GM23338 (cell line): ENCODE data around the gene LOXL4. TPM values are rescaled to one million over a fixed set of nuclear protein-coding genes. Genes with fewer than 3 reads are reported as not detected.

Source experiments
- ATAC-seq: fragments of 200-7000 bp; cut with Tn5 transposase; 3 replicates; pipeline ENCODE4 v1.9.1; 2020
- DNase-seq: peaks from one replicate; pipeline ENCODE4 v3.0.0-alpha.2; 2015; ENCODE audit warnings: low spot score
- H2AFZ ChIP-seq: fragments of 200-600 bp; sonication (generic); 2 replicates; pipeline ENCODE4 v1.8.0; 2016; ENCODE audit warnings: antibody characterized with exemption, mild to moderate bottlenecking, moderate library complexity
- H3F3A ChIP-seq: fragments of 200-600 bp; sonication (generic); replicated peaks from 2 replicates; pipeline ENCODE4 v1.8.0; 2017; ENCODE audit warnings: antibody characterized with exemption, mixed run types, low read depth
- H3K27ac ChIP-seq: fragments of 200-600 bp; sonication (generic); 2 replicates; pipeline ENCODE4 v1.6.1; 2016; ENCODE audit warnings: low read depth
- H3K27me3 ChIP-seq: fragments of 200-600 bp; sonication (generic); 2 replicates; pipeline ENCODE4 v1.8.0; 2016; ENCODE audit warnings: mild to moderate bottlenecking, mixed run types, moderate library complexity; ENCODE audit not compliant: insufficient read depth
- H3K36me3 ChIP-seq: fragments of 200-600 bp; sonication (generic); 2 replicates; pipeline ENCODE4 v1.8.0; 2016; ENCODE audit warnings: mild to moderate bottlenecking; ENCODE audit not compliant: insufficient read depth
- H3K4me1 ChIP-seq: fragments of 200-600 bp; sonication (generic); 2 replicates; pipeline ENCODE4 v1.8.0; 2016; ENCODE audit warnings: mild to moderate bottlenecking, moderate library complexity; ENCODE audit not compliant: insufficient read depth
- H3K4me2 ChIP-seq: fragments of 200-600 bp; sonication (generic); 2 replicates; pipeline ENCODE4 v1.7.1; 2017; ENCODE audit warnings: mixed run types
- H3K4me3 ChIP-seq: fragments of 200-600 bp; sonication (generic); 2 replicates; pipeline ENCODE4 v1.6.1; 2016; ENCODE audit warnings: mixed run types
- H3K79me2 ChIP-seq: fragments of 200-600 bp; sonication (generic); replicated peaks from 2 replicates; pipeline ENCODE4 v1.8.0; 2017; ENCODE audit warnings: mild to moderate bottlenecking; ENCODE audit not compliant: insufficient read depth
- H3K9me2 ChIP-seq: fragments of 200-600 bp; sonication (generic); 2 replicates; pipeline ENCODE4 v1.8.0; 2017; ENCODE audit not compliant: insufficient read depth
- H4K20me1 ChIP-seq: fragments of 200-600 bp; sonication (generic); replicated peaks from 2 replicates; pipeline ENCODE4 v1.8.0; 2017; ENCODE audit warnings: mild to moderate bottlenecking; ENCODE audit not compliant: insufficient read depth
- H3K27ac Mint-ChIP-seq: 2 replicates; pipeline ENCODE4 v1.8.0; 2020; ENCODE audit warnings: inconsistent platforms, mild to moderate bottlenecking, moderate library complexity, mixed read lengths
- H3K27me3 Mint-ChIP-seq: 3 replicates; pipeline ENCODE4 v1.8.0; 2022; ENCODE audit warnings: low read depth, mild to moderate bottlenecking, moderate library complexity, mixed read lengths, inconsistent platforms; ENCODE audit not compliant: insufficient read depth, poor library complexity
- H3K36me3 Mint-ChIP-seq: 3 replicates; pipeline ENCODE4 v1.8.0; 2021; ENCODE audit warnings: low read depth, mild to moderate bottlenecking, inconsistent platforms, moderate library complexity, mixed read lengths
- H3K4me1 Mint-ChIP-seq: 3 replicates; pipeline ENCODE4 v1.8.0; 2020; ENCODE audit warnings: mild to moderate bottlenecking, inconsistent platforms, mixed read lengths
- H3K4me3 Mint-ChIP-seq: 3 replicates; pipeline ENCODE4 v1.8.0; 2021; ENCODE audit warnings: moderate library complexity, mild to moderate bottlenecking, inconsistent platforms, mixed read lengths
- H3K9me3 Mint-ChIP-seq: 3 replicates; pipeline ENCODE4 v1.8.0; 2020; ENCODE audit warnings: moderate library complexity, mild to moderate bottlenecking, inconsistent platforms, mixed read lengths
- CREB1 ChIP-seq: fragments of 250-450 bp; sonication (Bioruptor Pico); IDR thresholded peaks from 2 replicates; pipeline ENCODE4 v1.5.0; 2020; ENCODE audit warnings: low read depth, mild to moderate bottlenecking, moderate library complexity
- CTCF ChIP-seq, 2 experiments: fragments of 200-600 bp in 1 of 2; sonication (generic) in 1 of 2; conservative IDR thresholded peaks; 2 replicates each; pipeline versions ENCODE4 v1.5.1 to v1.6.1; 2016 to 2017; ENCODE audit warnings: antibody characterized with exemption in 2 of 2, low read depth in 2 of 2, mild to moderate bottlenecking in 2 of 2, moderate library complexity in 1 of 2
- ETS1 ChIP-seq: IDR thresholded peaks from 2 replicates; pipeline ENCODE4 v1.6.1; 2016; ENCODE audit warnings: antibody characterized with exemption
- EZH2 ChIP-seq: fragments of 200-600 bp; sonication (generic); IDR thresholded peaks from one replicate; pipeline ENCODE4 v1.8.0; 2017; ENCODE audit warnings: antibody characterized with exemption, mild to moderate bottlenecking, low read depth; ENCODE audit not compliant: unreplicated experiment
- EZH2phosphoT487 ChIP-seq: fragments of 200-600 bp; sonication (generic); IDR thresholded peaks from one replicate; pipeline ENCODE4 v1.8.1; 2018; ENCODE audit warnings: antibody characterized with exemption; ENCODE audit not compliant: unreplicated experiment
- JUNB ChIP-seq: IDR thresholded peaks from one replicate; pipeline ENCODE4 v1.6.1; 2016; ENCODE audit warnings: antibody characterized with exemption; ENCODE audit not compliant: unreplicated experiment
- NANOG ChIP-seq: IDR thresholded peaks from 2 replicates; pipeline ENCODE4 v1.6.1; 2016; ENCODE audit warnings: antibody characterized with exemption, borderline replicate concordance
- POLR2AphosphoS5 ChIP-seq: IDR thresholded peaks from 2 replicates; pipeline ENCODE4 v1.6.1; 2016; ENCODE audit warnings: antibody characterized with exemption, low read depth
- REST ChIP-seq: IDR thresholded peaks from one replicate; pipeline ENCODE4 v1.6.1; 2018; ENCODE audit warnings: antibody characterized with exemption; ENCODE audit not compliant: unreplicated experiment
- STAT1 ChIP-seq: IDR thresholded peaks from one replicate; pipeline ENCODE4 v1.6.1; 2016; ENCODE audit warnings: antibody characterized with exemption; ENCODE audit not compliant: unreplicated experiment
- ZNF114 ChIP-seq: fragments of 250-450 bp; sonication (Bioruptor Pico); IDR thresholded peaks from 2 replicates; pipeline ENCODE4 v1.5.0; 2020; ENCODE audit warnings: mild to moderate bottlenecking, moderate library complexity
- ZNF331 ChIP-seq: fragments of 250-450 bp; sonication (Bioruptor Pico); IDR thresholded peaks from 2 replicates; pipeline ENCODE4 v1.5.0; 2020; ENCODE audit warnings: low read depth, mild to moderate bottlenecking, moderate library complexity
- ZNF462 ChIP-seq: fragments of 250-450 bp; sonication (Bioruptor Pico); IDR thresholded peaks from 2 replicates; pipeline ENCODE4 v1.5.0; 2020; ENCODE audit warnings: mild to moderate bottlenecking, moderate library complexity
- polyA plus RNA-seq: library from polyadenylated mRNA; unstranded; fragments of >200 nt; fragmentation: Nextera tagmentation; extraction: Ambion mirVana; gene quantifications from 2 replicates; pipeline ENCODE4 v1.2.1, GENCODE V29; 2016
- total RNA-seq: library from RNA; depleted of rRNA; stranded (reverse); fragments of >200 nt; shearing (Covaris generic); gene quantifications from 2 replicates; pipeline ENCODE4 v1.2.3, GENCODE V29; 2014

Gene LOXL4
- total and polyA plus RNA-seq, 2 experiments from 2014 or later = 0.21 to 0.38 TPM

- Mint-ChIP-seq H3K27ac (no peak overlapping the region), H3K4me1 (peaks cover 3% of the 10 kb centered on the region), H3K4me3 (no peak overlapping the region), H3K27me3 (peaks cover 12% of the 10 kb centered on the region), H3K36me3 (no peaks in the 10 kb centered on the region), H3K9me3 (no peaks in the 10 kb centered on the region; the same call in 2 of the 3 replicates)
- Histone ChIP-seq H2AFZ (no peak overlapping the region), H3K4me2 (no peak overlapping the region), H3K9me2 (no peaks in the 10 kb centered on the region), H3K27me3 (no peaks in the 10 kb centered on the region), H3F3A (no peaks in the 10 kb centered on the region), H4K20me1 (no peaks in the 10 kb centered on the region), H3K36me3 (no peaks in the 10 kb centered on the region), H3K4me3 (no peak overlapping the region), H3K4me1 (no peaks in the 10 kb centered on the region), H3K79me2 (no peaks in the 10 kb centered on the region), H3K27ac (no peak overlapping the region)
- DNase-seq (peak; percentile 9), ATAC-seq (no peak)
- TF ChIP-seq EZH2 (no peak), REST (no peak), ZNF114 (CRISPR knock-in tag) (no peak), EZH2phosphoT487 (no peak), JUNB (no peak), CTCF (conservative IDR thresholded peaks at IDR 0.05; ENCODE audit: low read depth in 2 of 2) (no peak), ZNF462 (CRISPR knock-in tag) (no peak), CREB1 (CRISPR knock-in tag) (no peak), NANOG (no peak), POLR2AphosphoS5 (no peak), STAT1 (no peak), ETS1 (no peak), ZNF331 (CRISPR knock-in tag) (no peak)
These were observed 33.8 kb upstream of the LOXL4 start for GRCh38 chr10:98301664-98302319.
